WTC11 (cell line): Measurements from ENCODE around the gene KXD1. TPM values are rescaled to one million over a fixed set of nuclear protein-coding genes. Genes with fewer than 3 reads are reported as not detected.

Experiments
- ATF1 ChIP-seq: sonication (generic); formaldehyde crosslinking; IDR thresholded peaks from 2 replicates; pipeline ENCODE4 v1.8.1; 2023; ENCODE audit warnings: mild to moderate bottlenecking, moderate library complexity, missing genetic modification reagents
- E2F4 ChIP-seq: sonication (generic); formaldehyde crosslinking; IDR thresholded peaks from 2 replicates; pipeline ENCODE4 v1.8.1; 2022; ENCODE audit warnings: low read depth, mild to moderate bottlenecking, moderate library complexity, missing genetic modification reagents, borderline replicate concordance
- E2F5 ChIP-seq: sonication (generic); formaldehyde crosslinking; IDR thresholded peaks from 2 replicates; pipeline ENCODE4 v1.8.1; 2022; ENCODE audit warnings: mild to moderate bottlenecking, moderate library complexity, missing genetic modification reagents
- ESRRA ChIP-seq: sonication (generic); formaldehyde crosslinking; IDR thresholded peaks from 2 replicates; pipeline ENCODE4 v1.8.1; 2022; ENCODE audit warnings: mild to moderate bottlenecking, missing genetic modification reagents, borderline replicate concordance
- FOXK1 ChIP-seq: sonication (generic); formaldehyde crosslinking; IDR thresholded peaks from 2 replicates; pipeline ENCODE4 v1.8.0; 2022; ENCODE audit warnings: mild to moderate bottlenecking, moderate library complexity, missing genetic modification reagents
- RELA ChIP-seq: sonication (generic); formaldehyde crosslinking; IDR thresholded peaks from 2 replicates; pipeline ENCODE4 v1.8.1; 2022; ENCODE audit warnings: missing genetic modification reagents, mild to moderate bottlenecking, borderline replicate concordance
- SMAD3 ChIP-seq: sonication (generic); formaldehyde crosslinking; IDR thresholded peaks from 2 replicates; pipeline ENCODE4 v1.8.0; 2022; ENCODE audit warnings: missing genetic modification reagents, mild to moderate bottlenecking, borderline replicate concordance
- TCF7 ChIP-seq: sonication (generic); formaldehyde crosslinking; IDR thresholded peaks from 2 replicates; pipeline ENCODE4 v1.8.0; 2022; ENCODE audit warnings: mild to moderate bottlenecking, low read depth, missing genetic modification reagents, moderate library complexity
- TEAD1 ChIP-seq: sonication (generic); formaldehyde crosslinking; IDR thresholded peaks from 2 replicates; pipeline ENCODE4 v1.8.0; 2022; ENCODE audit warnings: mild to moderate bottlenecking, missing genetic modification reagents
- ZBTB43 ChIP-seq: sonication (generic); formaldehyde crosslinking; IDR thresholded peaks from 2 replicates; pipeline ENCODE4 v1.8.1; 2023; ENCODE audit warnings: mild to moderate bottlenecking, missing genetic modification reagents
- ZNF219 ChIP-seq: sonication (generic); formaldehyde crosslinking; IDR thresholded peaks from 2 replicates; pipeline ENCODE4 v1.8.0; 2023; ENCODE audit warnings: missing genetic modification reagents, mild to moderate bottlenecking, borderline replicate concordance
- ZNF317 ChIP-seq: sonication (generic); formaldehyde crosslinking; IDR thresholded peaks from 2 replicates; pipeline ENCODE4 v1.8.1; 2023; ENCODE audit warnings: low read depth, mild to moderate bottlenecking, moderate library complexity, missing genetic modification reagents, borderline replicate concordance
- ZSCAN18 ChIP-seq: fragments of 250-450 bp; sonication (Bioruptor Pico); IDR thresholded peaks from 2 replicates; pipeline ENCODE4 v2.1.2; 2022; ENCODE audit warnings: mild to moderate bottlenecking, moderate library complexity
- total RNA-seq: library from RNA; stranded (reverse); gene quantifications from 3 replicates; pipeline ENCODE4 v1.2.3, GENCODE V29; 2021
- TF ChIP-seq, protein P1 (sequence below): fragments of 250-450 bp; sonication (Bioruptor Pico); IDR thresholded peaks from 2 replicates; pipeline ENCODE4 v1.9.0; 2021; ENCODE audit warnings: mild to moderate bottlenecking, borderline replicate concordance
- TF ChIP-seq, protein P2 (sequence below): fragments of 250-450 bp; sonication (Bioruptor Pico); conservative IDR thresholded peaks from 2 replicates; pipeline ENCODE4 v1.9.0; 2021; ENCODE audit warnings: mild to moderate bottlenecking
- TF ChIP-seq, protein P3 (sequence below): sonication (generic); formaldehyde crosslinking; IDR thresholded peaks from 2 replicates; pipeline ENCODE4 v1.8.0; 2022; ENCODE audit warnings: mild to moderate bottlenecking, missing genetic modification reagents

Gene KXD1
- total RNA-seq, 1 experiment from 2014 or later: 136 TPM

DNA sequence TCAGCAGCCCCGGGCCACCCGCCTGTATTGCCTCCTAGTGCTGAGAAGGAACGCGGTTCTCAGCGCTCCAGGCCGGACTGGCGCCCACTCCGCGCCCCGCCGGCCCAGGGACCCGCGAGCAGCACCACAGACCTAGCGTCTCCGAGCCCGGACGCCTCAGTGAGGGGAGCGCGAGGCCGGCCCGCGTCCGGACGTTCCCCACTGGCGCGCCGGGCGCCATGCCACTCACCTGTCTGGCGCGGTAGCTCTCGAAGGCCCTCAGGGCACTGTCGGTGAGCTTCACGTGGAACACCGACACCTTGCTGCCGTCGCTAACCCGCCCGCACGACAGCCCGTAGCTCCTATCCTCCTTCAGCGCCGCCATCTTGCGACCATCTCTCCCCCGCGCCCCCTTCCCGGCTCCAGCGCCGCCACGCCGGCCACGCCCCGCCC is 36.0 kb upstream of the KXD1 start, which contains the start of gene ELL (continued):
- no peak for TF ChIP-seq E2F4 (CRISPR knock-in tag)
- no peak for TF ChIP-seq FOXK1
- no peak for TF ChIP-seq ZSCAN18
- TF ChIP-seq, protein P1, sequence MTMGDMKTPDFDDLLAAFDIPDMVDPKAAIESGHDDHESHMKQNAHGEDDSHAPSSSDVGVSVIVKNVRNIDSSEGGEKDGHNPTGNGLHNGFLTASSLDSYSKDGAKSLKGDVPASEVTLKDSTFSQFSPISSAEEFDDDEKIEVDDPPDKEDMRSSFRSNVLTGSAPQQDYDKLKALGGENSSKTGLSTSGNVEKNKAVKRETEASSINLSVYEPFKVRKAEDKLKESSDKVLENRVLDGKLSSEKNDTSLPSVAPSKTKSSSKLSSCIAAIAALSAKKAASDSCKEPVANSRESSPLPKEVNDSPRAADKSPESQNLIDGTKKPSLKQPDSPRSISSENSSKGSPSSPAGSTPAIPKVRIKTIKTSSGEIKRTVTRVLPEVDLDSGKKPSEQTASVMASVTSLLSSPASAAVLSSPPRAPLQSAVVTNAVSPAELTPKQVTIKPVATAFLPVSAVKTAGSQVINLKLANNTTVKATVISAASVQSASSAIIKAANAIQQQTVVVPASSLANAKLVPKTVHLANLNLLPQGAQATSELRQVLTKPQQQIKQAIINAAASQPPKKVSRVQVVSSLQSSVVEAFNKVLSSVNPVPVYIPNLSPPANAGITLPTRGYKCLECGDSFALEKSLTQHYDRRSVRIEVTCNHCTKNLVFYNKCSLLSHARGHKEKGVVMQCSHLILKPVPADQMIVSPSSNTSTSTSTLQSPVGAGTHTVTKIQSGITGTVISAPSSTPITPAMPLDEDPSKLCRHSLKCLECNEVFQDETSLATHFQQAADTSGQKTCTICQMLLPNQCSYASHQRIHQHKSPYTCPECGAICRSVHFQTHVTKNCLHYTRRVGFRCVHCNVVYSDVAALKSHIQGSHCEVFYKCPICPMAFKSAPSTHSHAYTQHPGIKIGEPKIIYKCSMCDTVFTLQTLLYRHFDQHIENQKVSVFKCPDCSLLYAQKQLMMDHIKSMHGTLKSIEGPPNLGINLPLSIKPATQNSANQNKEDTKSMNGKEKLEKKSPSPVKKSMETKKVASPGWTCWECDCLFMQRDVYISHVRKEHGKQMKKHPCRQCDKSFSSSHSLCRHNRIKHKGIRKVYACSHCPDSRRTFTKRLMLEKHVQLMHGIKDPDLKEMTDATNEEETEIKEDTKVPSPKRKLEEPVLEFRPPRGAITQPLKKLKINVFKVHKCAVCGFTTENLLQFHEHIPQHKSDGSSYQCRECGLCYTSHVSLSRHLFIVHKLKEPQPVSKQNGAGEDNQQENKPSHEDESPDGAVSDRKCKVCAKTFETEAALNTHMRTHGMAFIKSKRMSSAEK (CRISPR knock-in tag): no peak
- TF ChIP-seq, protein P2, sequence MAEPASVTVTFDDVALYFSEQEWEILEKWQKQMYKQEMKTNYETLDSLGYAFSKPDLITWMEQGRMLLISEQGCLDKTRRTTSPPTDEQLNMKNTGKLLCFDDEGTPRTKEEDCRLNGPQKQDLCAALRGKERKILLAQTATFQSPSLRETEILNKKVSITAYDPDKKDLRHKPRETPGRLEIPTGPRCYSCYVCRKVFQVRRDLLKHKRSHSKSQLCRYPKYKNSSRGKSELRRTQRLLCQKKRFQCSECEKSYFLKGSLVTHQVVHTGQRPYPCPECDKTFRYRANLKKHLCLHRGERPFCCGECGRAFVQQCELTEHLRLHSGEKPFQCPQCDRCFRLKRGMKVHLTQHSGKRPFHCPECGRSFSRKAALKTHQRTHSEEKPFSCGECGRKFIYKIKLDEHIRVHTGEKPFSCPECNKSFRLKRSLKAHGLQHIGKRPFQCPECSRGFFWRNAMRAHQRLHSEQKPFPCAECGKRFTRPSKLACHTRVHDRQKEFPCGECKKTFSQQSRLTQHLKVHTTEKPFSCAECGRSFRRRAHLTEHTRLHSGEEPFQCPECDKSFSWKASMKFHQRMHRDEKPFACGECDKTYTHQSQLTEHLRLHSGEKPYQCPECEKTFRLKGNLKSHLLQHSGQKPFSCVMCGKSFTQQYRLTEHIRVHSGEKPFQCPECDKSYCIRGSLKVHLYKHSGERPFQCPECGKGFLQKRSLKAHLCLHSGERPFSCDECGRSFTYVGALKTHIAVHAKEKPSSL (CRISPR knock-in tag): no peak
- peak; percentile 71; the same call in 1 of the 2 replicates for TF ChIP-seq ZBTB43 (CRISPR knock-in tag)
- 0 out of 2 replicates have a peak, but pooled peaks have one; percentile 12 for TF ChIP-seq SMAD3 (CRISPR knock-in tag)
- TF ChIP-seq ZNF219 (CRISPR knock-in tag): no peak
- TF ChIP-seq, protein P3, sequence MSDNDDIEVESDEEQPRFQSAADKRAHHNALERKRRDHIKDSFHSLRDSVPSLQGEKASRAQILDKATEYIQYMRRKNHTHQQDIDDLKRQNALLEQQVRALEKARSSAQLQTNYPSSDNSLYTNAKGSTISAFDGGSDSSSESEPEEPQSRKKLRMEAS (CRISPR knock-in tag): 0 out of 2 replicates have a peak, but pooled peaks have one; percentile 42
- peak; percentile 34; the same call in 1 of the 2 replicates for TF ChIP-seq RELA
- TF ChIP-seq E2F5 (CRISPR knock-in tag): 0 out of 2 replicates have a peak, but pooled peaks have one; percentile 38
- TF ChIP-seq TEAD1 (CRISPR knock-in tag): no peak
- no peak for TF ChIP-seq ESRRA (CRISPR knock-in tag)
- TF ChIP-seq ZNF317 (CRISPR knock-in tag): no peak; the same call in 1 of the 2 replicates
- no peak for TF ChIP-seq TCF7
- TF ChIP-seq ATF1 (CRISPR knock-in tag): no peak
